GM08714 (cell line): ENCODE measurements around the gene SIGLEC9.

Source experiments
- H3K4me3 ChIP-seq: fragments of 200-500 bp; sonication (Bioruptor generic); 2 replicates; pipeline ENCODE4 v1.5.1; 2014; ENCODE audit warnings: mild to moderate bottlenecking, low read length, inconsistent platforms
- ZNF274 ChIP-seq: IDR thresholded peaks from 2 replicates; pipeline ENCODE4 v1.6.1; 2012; ENCODE audit warnings: mild to moderate bottlenecking, low read depth, low read length

SIGLEC9 gene

DNA sequence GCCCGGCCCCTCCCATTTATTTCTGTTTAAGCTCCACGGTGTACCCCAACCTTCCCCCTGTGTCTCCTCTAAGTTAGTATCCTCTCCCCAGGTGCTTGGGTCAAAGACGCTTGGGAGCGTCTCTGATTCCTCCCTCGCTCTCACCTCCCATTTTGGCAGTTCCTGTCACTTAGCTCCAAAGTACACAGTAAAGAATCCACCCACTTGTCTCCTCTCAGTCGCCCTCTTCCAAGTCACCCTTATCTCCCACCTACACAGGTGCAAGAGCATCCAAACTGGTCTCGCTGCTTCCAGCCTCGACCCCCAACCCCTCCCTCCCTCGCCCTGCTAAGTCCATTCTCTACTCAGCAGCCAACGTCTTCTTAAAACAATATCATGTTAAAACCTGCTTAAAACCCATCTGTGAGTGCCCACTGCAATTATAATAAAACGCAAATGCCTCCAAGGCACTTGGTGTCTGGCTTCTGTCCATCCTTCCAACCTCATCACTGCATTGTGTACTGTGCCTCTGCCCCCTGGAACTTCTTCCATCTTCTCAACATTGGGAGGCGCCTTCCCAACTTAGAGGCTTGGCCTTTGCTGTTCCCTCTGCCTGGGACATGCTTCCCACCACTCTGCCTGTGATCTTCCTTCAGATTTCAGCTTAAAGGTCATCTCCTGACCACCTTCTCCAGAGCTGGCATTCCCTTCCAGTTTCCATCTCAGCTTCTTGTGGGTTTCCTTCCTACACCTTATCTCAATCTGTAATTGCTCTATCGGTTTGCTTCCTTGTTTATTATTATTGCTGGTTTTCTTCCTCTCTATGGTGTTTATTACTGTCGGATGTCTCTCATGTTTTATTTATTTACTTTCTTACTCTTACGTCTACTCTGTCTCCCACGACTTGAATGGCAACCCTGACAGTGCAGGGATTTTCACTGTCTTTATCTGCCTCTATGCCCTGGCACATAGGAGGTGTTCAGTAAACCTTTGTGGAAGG is 32.5 kb upstream of the SIGLEC9 start:
- no peak for TF ChIP-seq ZNF274
- no peak overlapping the region for H3K4me3 ChIP-seq

DNA sequence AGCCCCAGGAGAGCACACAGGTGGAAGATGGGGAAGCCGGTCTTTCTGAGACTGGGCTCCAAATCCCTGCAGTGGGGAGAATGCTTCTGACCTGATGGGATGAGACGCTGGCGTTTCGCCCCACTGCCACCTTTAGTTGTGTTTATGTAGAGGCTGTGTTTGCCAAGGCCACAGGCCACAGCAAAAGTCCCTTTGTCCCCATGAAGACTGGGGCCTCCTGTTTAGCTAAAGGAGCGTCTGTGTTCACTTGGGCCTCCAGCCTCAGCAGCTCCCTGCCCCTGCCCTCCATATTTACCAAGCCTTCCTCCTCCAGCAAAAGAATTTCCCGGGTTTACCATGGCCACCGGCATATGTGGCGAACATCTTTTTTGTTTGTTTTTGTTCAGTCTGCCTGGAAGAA is 31.6 kb upstream of the SIGLEC9 start:
- no peak for TF ChIP-seq ZNF274

DNA sequence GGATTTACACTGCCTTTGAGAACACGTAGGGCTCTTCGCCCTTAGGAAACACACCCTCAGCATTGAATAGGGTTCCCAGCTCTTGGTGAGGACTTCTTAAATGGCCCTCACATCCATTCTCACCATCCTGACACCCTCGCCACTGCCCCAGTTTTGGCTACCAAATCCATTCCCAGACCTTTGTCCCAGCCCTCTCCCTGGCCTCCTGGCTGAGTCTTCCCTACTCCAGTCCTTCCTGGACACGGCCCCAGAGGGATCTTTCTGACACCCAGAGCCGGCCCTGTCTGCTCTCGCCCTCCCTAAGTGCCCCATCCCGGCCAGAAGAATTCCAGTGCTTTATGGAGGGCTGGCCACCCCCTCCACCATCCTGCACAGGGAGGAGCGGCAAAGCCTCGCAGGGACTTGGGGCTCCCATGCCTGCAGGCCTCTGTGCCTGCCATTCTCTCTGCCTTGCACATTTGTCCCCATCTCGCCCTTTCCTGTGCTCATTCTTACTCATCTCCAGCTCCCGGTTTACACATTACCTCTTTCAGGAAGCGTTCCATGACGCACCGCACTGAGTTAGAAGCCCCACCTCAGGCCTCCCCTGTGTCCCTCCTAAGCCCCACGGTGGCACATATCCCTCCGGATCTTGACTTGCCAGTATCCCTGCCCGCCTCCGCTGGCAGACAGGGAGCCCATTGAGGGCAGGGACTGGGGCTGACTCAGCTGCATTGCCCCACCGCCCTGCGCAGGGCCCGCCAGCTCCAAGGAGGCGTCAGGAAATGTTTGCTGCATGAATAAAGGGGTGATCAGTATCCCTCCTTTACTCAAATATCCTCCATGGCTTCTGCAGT is 31.0 kb upstream of the SIGLEC9 start:
- no peak overlapping the region for H3K4me3 ChIP-seq
- TF ChIP-seq ZNF274, result no peak

More for the DNA sequence above, 31.6 kb upstream of the SIGLEC9 start:
- no peak overlapping the region for H3K4me3 ChIP-seq

- TF ChIP-seq ZNF274, result no peak
- no peak overlapping the region for H3K4me3 ChIP-seq
Observed at GRCh38 chr19:51094696-51095279, 29.9 kb upstream of the SIGLEC9 start.

DNA sequence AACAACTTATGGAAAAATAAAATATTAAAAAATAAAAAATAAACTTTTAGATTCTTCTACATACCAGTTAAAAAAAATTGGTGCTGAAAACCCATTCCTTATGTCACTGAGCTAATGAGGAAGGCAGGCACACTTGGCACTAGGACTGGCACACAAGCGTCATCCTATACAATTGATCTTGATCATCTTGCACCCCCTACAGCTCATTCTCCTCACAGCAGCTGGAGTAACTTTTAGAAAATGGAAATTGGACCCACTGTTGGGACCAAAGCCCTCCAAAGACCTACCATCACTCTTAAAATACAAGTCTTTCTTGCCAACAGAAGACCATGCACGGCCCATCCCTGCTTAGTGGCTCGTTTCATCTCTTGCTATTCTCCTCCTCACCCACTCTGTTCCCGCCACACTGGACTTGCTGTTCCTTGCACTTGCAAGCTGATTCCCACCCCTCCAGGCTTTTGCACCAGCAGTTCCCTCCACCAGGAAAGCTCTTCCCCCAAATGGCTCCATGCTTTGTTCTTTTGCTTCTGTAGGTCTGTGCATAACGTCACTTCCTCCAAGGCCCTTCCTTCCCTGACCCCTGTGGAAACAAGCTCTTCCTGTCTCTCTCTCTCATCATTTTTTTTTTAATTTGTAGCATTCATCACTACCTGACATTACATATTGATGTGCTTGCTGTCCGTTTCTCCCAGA is 28.1 kb upstream of the SIGLEC9 start:
- no peak for TF ChIP-seq ZNF274
- H3K4me3 ChIP-seq, result no peak overlapping the region

DNA sequence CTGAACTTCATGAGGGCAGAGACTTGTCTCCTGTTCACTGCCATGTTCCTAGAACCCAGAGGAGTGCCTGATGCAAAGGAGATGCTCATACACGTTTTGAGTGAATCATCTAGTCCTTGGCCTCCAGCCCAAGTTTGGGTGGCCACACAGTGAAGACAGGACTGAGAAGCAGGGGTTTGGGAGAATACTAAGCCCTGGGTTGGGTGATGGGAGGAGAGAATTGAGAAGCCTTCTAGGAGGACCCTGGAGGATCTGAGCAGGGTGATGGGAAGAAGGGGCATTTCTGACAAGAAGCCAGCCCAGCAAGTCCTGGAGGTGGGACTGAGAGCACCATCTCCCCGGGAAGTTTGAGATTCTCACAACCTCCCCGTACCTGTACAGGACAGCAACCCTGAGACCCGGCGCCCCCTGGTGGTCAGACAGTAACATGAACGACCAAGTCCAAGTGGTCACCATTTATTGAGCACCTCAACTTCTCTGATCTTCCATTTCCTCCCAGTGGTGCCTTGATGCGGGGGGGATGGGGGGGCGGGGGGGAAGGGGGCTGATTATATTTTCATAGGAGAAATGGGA is 27.5 kb upstream of the SIGLEC9 start:
- no peak for TF ChIP-seq ZNF274
- no peak overlapping the region for H3K4me3 ChIP-seq

- no peak for TF ChIP-seq ZNF274
- no peak overlapping the region for H3K4me3 ChIP-seq
Observed at GRCh38 chr19:51097796-51098195, 26.9 kb upstream of the SIGLEC9 start.

GRCh38 chr19:51098365-51099046 is 26.2 kb upstream of the SIGLEC9 start:
- no peak overlapping the region for H3K4me3 ChIP-seq
- TF ChIP-seq ZNF274, result no peak

DNA sequence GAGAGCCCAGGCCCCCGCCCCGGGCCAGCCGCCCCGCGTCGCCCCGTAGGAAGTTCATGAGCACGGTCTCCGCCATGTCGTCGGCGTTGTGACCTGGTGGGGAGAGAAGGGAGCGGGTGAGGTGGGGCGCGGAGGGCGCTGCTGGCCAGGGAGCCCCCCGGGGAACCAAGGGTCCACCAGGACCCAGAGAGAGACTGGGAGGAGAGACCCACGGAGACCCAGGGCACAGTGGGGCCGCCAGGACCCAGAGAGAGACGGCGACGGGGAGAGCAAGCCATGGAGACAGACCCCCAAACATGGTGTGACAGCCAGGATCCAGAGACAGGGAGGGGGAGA is 25.7 kb upstream of the SIGLEC9 start:
- H3K4me3 ChIP-seq, result no peak overlapping the region
- no peak for TF ChIP-seq ZNF274

GRCh38 chr19:51100601-51101000 is 24.1 kb upstream of the SIGLEC9 start:
- H3K4me3 ChIP-seq, result no peak overlapping the region
- TF ChIP-seq ZNF274, result no peak

- H3K4me3 ChIP-seq, result no peak overlapping the region
- TF ChIP-seq ZNF274, result no peak
Observed at GRCh38 chr19:51101171-51101865, 23.4 kb upstream of the SIGLEC9 start.

GRCh38 chr19:51102991-51103390 is 21.7 kb upstream of the SIGLEC9 start:
- no peak for TF ChIP-seq ZNF274
- H3K4me3 ChIP-seq, result no peak overlapping the region

- no peak for TF ChIP-seq ZNF274
Observed at GRCh38 chr19:51103926-51104341, 20.8 kb upstream of the SIGLEC9 start.

More at GRCh38 chr19:51103926-51104341, 20.8 kb upstream of the SIGLEC9 start:
- H3K4me3 ChIP-seq, result no peak overlapping the region
